Measurements from ENCODE around the gene C11orf68.

C11orf68 gene

DNA sequence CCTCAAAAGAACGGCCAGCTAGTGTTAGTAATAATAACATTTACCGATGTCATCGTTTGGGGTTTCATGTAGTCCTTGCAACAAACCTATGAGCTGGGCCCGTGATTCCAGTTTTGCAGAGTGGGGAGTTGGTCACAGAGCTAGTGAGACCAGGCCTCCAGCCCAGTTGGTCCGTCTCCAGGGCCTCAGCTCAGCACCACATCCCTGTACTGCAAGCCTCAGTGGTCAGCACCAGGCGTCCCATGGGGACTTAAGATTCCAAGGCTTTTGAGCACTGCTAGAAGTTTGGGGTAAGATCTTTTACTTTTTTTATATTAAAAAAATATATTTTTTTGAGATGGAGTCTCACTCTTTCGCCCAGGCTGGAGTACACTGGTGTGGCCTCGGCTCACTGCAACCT is 25.3 kb upstream of the C11orf68 start:
- DNase-seq (ENCODE audit: low spot score): no peak

DNA sequence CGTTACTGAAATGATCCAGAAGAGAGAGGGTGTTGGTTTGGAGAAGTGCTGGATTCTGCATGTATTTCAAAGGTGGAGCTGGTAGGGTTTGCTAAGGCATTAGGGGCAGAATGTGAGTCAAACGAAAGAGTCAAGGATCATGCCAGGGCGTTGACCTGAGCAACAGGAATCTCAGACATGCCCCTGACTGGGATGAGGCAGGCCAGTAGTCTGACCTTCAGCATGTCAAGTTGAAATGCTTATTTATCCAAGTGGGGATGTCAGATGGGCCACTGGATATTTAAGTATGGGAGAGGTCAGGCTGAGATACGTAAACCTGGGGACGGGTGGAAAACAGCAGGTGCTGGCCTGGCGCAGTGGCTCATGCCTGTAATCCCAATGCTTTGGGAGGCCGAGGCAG is 23.7 kb upstream of the C11orf68 start:
- DNase-seq (ENCODE audit: low spot score): no peak

DNA sequence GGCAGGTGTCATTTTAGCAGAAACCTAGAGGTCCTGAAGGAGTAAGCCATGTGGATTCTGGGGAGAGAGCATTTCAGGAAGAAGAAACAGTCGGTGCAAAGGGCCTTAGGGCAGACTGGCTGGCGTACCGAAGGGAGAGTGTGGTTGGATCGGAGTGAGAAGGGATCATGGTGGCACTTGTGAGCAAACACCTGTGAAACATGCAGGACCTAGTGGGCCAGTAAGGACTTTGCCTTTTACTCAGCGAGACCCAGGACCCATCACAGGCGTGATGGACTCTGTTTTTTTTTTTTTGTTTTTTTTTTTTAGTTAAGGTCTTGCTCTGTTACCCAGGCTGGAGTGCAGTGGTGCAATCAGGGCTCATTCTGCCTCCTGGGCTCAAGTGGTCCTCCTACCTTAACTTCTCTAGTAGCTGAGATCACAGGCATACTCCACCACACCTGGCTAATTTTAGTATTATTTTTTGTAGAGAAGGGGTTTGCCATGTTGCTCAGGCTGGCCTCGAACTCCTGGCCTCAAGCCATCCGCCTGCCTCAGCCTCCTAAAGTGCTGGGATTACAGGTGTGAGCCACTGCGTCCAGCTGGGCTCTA is 23.0 kb upstream of the C11orf68 start:
- DNase-seq (ENCODE audit: low spot score): no peak

DNA sequence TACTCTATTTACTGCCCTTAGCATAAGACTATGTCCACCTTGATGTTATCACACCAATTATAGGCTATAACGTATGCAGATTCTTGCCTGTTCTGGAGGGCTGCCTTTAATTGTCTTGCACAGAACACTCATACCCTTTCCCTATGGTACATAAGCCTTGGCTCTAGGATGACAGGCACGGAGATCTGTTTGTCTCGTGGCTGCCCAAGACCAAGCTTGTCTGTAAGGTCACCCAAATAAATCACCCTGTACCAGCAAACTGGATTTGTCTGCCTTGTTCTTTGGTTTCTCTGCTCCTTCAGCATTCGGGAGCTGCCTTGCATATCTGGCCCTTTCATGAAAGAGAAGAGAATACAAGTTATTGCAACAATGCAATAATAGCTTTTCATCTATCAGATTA is 18.9 kb upstream of the C11orf68 start:
- DNase-seq (ENCODE audit: low spot score): no peak

DNA sequence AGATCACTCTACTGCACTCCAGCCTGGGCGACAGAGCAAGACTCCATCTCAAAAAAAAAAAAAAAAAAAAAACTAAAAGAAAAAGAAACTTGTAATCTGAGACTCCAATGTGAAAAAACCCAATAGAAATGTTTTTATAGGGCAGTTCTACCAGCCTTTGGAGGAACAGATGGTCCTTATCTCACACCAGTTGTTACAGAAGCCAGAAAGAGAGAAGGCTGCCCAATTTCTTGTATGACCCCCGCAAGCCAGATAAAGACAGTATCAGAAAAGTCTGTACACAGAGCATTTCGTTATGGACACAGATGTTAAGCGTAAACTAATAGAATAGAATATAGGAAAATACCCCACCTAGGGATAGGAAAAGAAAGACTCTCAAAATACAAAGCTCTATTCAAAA is 15.2 kb upstream of the C11orf68 start:
- no peak for DNase-seq (ENCODE audit: low spot score)

DNA sequence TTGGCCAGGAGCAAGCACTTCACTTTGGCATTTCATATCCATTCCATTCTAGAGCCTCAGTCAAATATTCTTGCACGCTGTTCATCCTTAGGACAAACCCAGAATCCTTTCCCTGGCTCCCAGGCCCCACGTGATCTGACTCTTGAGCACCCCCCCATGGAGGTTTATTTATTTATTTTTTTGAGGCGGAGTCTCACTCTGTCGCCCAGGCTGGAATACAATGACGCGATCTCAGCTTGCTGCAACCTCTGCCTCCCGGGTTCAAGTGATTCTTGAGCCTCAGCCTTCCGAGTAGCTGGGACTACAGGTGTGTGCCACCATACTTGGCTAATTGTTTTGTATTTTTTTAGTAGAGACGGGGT is 13.7 kb upstream of the C11orf68 start:
- peak; percentile 56 for DNase-seq (ENCODE audit: low spot score)

DNA sequence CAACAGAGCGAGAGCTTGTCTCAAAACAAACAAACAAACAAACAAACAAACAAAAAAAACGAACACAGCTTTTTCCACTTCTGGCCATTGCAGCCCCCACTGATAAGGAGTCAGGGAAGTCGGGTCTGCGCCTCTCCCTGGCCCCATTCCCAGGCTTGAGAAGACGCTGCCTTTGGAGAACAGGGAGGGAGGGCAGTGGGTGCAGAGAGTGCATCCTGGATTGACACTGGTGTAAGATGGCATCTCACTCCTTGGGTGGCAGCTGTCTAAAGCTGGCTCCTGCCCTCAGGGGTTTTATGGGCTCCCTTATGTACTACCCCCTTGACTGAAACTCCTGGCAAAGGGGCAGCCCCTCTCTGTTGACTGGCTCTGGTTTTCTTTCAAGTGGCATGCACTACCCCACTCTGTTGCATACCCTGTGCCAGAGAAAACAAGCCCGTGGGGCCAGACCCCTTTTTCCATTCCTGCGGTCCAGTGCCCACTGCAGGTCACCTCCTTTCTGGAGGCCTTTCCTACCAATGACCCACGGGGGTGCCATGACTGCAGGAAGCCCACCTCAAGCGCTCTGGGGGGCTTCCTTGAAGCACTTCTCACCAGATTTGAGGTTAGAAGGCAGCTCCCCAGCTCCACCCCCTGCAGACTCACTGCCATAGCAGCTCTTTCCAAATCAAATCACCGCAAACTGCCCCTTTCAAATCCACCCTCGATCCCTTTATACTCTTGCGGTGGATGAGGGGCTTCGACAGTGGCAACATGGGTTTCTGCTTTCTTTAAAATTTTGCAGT is 13.1 kb upstream of the C11orf68 start:
- no peak for DNase-seq (ENCODE audit: low spot score)

DNA sequence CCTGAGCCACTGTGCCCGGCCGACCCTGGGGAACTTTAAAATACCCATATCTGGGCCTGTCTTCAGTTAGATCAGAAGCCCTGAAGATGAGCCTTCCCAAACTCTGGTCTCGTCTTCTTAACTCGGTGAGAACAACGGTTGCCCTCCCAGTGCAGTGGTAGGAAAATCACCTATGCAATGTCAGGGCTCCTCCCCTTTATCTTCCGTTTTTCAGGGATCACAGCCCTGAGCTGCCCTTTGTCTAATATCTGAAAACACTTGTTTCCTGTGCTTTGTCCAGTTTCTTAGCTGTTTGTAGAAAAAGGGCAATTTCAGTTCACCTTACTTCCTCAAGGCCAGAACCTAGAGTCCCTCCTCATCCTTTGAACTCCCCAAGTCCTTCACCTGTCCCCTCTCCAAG is 9.8 kb upstream of the C11orf68 start:
- no peak for DNase-seq (ENCODE audit: low spot score)

DNA sequence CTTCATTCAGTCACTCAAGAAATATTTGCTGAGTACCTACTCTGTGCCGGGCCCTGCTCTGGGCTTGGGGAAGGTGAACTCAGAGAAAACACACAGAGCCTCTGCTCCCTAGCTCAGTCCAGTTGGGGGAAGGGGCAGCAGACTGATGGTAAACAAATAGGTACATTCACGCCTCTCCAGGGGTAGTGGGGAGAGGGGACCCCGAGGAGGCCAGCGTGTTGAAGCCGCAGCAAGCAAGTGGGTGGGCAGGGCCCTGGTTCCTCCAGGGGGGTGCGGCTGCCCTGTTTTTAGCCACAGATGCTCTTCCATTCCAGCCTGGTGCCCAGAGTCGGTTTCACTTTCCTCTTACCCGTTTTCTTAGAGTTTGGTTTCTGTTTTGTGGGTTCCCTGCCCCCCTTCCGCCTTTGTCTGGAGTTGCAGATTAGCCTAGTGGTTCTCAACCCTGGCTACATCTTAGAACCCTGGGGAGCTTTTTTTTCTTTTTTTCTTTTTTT is 9.1 kb upstream of the C11orf68 start:
- DNase-seq (ENCODE audit: low spot score): no peak

DNA sequence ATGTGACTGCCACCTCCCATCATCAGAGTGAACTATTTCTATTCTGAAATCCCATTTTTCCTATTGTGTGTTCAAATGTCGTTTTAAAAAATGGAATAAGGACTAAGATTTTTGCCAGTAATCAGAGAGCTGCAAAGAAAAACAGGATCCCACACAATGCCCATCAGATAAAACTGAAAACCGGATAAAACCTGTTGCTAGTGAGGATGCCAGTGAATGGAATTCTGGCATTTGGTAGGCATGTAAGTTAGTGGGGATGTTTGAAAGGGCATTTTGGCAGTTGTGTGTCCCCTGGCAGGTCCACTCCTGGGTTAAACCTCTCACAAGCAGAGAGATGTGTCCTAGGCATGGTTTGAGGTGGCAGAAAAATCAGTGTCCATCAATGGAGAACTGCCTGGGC is 6.5 kb upstream of the C11orf68 start:
- DNase-seq (ENCODE audit: low spot score): no peak

DNA sequence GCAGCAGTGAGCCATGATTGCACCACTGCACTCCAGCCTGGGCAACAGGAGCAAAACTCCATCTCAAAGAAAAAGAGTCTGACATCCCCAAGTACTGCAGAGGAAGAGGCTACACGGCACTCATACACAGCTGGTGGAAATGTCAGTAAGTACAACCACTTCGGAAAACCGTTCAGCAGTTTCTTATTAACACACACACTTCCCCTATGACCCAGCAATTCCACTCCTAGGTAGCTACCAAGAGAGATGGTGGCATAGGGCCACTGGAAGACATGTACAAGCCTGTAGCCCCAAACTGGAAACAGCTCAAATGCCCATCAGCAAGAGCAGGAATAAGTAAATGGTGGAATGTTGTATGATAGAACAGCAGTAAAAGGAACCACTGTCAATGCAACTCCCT is 3.7 kb upstream of the C11orf68 start:
- no peak for DNase-seq (ENCODE audit: low spot score)

DNA sequence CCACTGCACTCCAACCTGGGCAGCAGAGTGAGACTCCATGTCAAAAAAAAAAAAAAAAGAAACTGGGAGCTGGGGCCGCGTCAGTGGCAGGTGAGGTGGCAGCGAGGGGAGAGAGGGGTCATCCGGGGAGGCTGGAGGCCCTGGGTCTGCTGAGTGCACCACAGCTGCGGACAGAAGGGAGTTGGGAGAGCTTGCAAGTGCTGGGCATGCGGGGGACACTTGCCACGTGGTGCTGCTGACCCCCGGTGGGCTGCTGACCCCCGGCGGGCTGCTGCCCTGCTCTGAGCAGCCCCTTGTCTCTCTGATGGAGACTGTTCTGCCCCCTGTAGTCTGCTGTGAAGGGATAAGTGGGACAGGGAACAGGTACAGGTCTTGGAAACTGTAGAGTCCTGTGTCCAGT is 3.0 kb upstream of the C11orf68 start:
- no peak for DNase-seq (ENCODE audit: low spot score)

DNA sequence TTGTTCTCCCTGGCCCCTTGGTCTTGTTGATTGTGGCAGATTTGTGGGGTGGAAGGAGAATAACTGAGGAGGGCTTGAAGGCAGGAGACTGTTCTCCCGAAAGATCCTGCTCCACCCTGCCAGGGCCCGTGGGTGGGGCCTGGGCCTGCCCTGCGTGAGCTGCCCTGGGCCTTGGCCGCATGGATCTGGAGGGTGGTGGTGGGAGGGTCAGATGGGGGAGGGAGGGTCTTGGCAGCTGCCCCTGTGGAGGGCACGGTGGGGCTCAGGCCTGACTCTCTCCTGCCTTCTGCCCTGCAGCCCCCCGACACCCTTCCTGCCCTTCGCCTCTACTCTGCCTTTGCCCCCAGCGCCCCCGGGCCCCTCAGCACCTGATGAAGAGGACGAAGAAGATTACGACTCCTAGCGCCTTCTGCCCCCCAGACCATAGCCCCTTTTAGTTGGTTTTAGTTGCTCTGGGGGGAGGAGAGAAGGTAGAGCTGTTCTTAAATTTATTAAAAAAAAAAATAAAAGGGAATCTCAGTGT is 2.2 kb upstream of the C11orf68 start:
- DNase-seq (ENCODE audit: low spot score): no peak

DNA sequence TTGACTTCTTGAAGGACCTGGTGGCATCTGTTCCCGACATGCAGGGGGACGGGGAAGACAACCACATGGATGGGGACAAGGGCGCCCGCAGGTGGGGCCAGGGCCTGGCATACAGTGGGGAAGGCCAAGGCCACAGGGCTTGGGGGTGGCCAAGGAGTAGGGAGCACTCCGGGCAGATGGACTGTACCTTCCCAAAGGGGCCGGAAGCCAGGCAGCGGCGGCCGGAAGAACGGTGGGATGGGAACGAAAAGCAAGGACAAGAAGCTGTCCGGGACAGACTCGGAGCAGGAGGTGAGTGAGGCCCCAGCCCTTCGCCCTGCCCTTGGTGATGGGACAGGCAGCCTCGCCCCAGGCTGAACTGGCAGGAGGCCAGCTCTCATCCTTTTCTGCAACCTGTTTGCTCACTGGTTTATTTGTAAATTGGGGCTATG is 1.5 kb upstream of the C11orf68 start:
- no peak for DNase-seq (ENCODE audit: low spot score)

DNA sequence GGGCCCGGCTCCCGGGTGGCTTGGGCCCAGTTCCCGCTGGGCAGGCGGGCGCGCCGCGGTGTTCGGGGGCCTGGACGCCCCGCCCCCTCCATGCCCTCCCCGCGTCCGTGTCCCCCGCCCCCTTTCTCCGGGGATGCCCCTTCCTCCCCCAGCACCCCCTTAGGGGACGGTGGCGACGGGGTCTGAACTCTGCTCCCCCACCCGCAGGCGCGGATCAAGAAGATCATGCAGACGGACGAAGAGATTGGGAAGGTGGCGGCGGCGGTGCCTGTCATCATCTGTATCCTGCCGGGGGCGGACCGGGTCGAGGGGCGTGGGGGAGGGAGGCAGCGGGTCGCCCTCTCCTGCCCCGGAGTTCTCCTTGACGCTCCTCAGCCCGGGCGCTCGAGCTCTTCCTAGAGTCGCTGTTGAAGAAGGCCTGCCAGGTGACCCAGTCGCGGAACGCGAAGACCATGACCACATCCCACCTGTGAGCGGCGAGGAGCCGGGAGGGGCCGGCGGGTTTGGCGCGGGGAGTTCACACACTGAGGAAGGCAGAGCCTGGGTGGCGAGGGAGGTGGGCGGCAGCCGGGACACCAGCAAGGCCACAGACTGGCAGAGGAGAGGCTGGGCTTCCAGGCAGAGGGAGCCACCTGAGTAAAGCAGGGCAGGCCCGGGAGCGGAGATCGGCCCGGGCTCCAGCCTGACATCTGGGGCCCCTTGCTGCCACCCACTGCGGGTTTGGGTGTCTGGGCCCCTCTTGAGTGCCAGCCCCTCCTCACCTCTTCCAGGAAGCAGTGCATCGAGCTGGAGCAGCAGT is 910 bp upstream of the C11orf68 start:
- peak; percentile 78 for DNase-seq (ENCODE audit: low spot score)

DNA sequence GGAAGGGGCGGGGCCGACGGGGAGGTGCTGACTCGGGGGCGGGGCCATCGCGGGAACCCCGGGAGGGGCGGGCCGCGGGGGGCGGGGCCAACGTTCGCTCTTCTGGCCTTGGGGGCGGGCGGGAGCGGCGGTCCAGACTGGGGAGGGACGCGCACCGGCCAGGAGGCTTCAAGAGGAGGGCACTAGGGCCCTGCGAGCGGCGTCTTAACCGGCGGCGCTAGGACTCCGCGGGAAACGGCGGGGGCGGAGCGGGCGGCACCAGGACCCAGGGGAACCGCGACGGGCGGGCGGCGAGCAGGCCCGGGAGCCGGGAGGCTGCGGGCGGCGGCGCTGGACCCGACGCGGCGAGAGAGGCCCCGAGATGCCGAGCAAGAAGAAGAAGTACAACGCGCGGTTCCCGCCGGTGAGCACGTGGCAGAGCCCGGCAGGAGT is 295 bp upstream of the C11orf68 start, which contains the start of gene DRAP1:
DRAP1 (plus strand) TSS at position 286 of the 432 bp plus-strand sequence; CDS start at position 362, 76 bp downstream.
- peak; percentile 100 for DNase-seq (ENCODE audit: low spot score)

DNA sequence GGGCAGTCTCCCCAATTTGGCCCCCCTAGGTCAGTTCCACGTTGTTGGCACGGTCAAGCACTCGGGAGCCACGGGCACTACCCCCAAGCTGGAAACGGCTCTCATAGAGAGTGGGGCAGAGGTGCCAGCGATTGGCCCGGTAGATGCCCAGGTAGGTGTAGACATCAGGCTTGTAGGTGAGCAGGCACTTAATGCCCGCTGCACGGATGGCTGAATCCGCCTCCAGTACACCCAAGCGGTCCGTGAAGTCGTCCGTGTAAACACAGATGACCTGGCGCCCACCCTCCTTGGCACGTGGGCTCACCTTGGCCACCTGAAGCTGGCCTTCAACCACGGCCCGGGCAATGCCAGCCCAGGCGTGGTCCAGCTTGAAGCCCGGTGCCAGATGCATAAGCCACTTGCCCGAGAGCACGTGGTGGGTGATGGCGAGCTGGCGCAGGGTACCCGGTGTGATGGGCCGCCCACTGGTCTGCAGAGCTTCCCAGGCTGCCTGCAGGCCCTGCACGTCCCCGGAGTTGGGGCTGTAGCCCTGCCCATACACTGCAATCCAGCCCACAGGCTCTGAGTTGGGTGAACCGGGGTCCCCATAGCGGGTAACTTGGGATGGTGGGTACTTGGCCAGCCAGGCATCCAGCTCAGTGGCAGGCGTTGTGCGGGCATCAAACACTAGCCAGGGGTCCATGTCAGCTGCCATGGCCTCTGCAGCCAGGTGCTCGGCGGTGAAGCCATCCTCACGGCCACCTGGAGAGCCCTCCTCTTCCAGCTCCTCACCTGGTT is 1.2 kb downstream of the C11orf68 start:
- DNase-seq (ENCODE audit: low spot score): no peak

DNA sequence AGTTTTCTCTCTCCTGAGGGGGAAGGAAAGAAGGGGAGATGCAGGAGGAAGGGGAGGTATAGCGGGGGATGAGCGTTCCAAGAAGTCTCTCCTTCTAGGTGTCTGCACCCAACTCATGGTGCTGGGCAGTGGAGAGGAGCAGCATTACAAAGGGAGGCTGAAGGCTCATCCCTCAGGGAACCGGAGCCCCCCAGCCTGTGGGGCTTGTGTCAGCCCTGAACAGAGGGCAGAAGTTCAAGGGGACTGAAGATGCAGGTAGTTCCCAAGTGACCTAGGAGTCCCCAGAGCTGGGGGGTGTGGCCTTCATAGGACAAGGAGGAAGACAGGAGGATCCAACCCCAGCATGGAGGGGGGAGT is 1.8 kb downstream of the C11orf68 start:
- no peak for DNase-seq (ENCODE audit: low spot score)

DNA sequence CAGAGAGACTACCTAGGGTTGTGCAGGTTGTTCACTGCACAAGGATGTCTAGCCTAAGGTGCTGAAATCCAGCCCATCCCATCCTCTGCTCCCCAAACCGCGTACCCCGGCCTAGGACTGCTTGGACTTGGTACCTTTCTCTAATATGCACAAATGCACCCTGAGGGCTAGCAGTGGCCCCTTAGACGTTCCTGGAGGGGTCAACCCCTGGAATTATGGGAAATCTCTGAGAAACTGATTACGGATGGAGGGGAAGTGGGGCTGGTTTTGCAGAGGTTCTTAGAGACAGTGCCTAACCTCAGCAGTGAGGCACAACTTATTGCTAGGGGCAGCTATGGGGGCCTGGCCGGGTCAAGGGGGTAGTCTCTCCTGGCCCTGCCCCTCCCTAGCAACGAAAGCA is 2.5 kb downstream of the C11orf68 start:
- no peak for DNase-seq (ENCODE audit: low spot score)

DNA sequence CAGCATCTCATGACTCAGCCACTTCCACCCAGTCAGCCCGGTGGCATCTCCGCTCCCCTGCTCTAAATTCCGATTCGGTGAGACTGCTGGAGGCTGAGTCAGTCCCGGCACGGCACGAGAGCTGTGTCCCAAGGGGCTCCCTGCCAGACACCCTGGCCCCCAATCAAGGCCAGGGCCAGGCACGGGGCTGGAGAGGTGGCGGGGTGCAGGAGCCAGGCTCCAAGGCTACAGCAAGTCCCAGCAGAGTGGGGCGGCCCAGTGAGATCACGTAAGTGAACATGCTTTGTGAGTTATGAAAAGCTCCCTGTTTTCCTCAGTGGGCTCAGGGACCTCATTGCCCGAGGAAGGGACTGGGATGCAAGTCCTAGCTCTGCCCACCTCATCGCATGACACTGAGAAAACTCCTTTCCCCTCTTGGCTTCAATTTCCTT is 3.0 kb downstream of the C11orf68 start:
- DNase-seq (ENCODE audit: low spot score): no peak

DNA sequence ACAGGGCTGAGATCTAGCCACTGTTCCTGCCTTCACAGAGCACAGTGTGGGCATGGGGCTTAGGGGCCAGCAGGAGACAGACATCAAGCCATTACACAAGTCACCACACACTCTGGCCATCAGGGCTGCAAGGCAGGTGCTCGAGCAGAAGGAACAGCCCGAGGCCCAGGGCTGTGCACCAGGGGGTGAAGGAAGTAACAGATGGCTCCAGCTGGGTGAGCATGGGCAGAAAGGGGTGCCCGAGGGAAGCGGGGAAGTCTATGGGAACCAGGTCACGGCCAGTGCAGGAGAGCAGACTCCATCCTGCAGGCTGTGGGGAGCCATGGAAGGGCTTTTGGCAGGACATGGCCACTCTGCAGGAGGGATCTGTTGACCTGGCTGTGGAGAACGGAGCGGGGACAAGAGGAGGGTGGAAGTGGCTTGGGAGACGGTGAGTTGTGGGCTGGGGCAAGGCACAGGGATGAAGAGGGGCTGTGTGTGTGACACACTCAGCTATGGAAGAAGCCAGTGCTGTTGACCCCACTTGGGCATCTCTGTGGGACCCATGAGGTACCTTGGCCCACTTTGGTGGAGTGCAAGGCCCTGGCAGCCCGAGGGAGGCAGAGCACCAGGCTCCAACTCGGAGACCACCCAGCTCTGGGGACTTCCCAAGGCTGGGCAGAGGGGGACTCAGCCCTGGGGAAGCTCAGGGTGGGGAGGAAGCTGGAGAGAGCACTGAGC is 3.6 kb downstream of the C11orf68 start:
- DNase-seq (ENCODE audit: low spot score): no peak
